Measurements from ENCODE around the gene S100A16.

DNA sequence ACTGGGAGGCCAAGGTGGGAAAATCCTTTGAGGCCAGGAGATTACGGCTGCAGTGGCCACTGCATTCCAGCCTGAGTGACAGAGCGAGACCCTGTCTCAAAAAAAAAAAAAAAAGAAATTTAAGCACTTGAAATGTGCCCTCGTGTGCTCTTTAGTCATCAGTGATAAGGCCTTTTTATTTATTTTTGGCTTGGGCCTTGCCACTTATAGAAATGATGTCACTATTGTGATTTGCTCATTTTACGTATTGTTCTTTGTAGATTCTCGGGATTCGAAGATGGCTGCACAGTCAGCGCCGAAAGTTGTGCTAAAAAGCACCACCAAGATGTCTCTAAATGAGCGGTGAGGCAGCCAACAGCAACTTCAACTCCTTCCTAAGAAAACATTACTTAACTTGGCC lies 23.4 kb upstream of the S100A16 start:
- TF ChIP-seq GATA3 (IDR thresholded peaks at IDR 0.05; ENCODE audit: low read depth, low read length) (no peak), GATA2 (IDR thresholded peaks at IDR 0.05; ENCODE audit: low read depth, low read length) (no peak)
